HG03558 (cell line): ENCODE results near the gene DRD1.
"Not testable (repeated sequence)": the region's sequence is repeated elsewhere in the genome, so short reads cannot be mapped to it uniquely, and the experiment has no call there.

ENCODE experiments used
- ATAC-seq: cut with Tn5 transposase; IDR thresholded peaks from one replicate; pipeline ENCODE4 v1.9.1; 2021; ENCODE audit warnings: moderate number of reproducible peaks; ENCODE audit not compliant: unreplicated experiment; ENCODE audit errors: extremely low read depth

Gene DRD1

GRCh38 chr5:175468892-175469291, 24.9 kb upstream of the DRD1 start:
- no peak for ATAC-seq

DNA sequence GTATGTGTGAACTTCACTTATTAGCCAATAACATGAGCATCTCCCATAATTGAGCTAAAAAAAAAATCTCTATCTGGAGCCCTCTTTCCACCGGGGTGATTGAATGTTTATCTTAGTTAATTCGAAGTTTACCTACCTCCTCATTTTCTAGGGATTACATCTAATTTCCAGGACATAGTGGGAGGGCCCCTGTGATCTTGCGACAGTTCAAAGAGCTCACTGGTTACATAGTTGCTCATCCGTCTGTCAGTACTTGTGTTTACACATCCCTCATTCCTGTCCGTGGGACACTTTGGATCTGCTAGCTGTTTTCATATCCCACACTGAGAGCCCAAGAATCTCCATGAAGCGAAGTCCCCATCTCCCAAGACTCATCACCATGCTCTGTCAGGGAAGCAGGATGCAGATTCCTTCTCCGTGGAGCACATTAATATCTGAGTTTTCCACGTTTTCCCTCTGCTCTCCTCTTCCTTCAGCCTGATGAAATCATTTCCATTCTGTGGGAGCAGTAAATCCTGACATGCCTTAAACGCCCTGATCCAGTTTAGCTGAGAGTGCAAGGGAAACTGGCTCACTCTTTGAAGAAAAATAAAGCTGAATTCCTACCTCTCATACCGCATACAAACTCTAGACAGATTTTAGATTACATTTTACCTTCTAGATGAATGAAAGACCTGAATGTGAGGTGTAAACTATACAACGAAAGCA, 24.2 kb upstream of the DRD1 start:
- ATAC-seq = no peak

- ATAC-seq = no peak
These were observed 22.8 kb upstream of the DRD1 start for GRCh38 chr5:175466700-175467318.

- ATAC-seq = no peak
These were observed 21.3 kb upstream of the DRD1 start for GRCh38 chr5:175465282-175465681.

GRCh38 chr5:175464942-175465233, 20.9 kb upstream of the DRD1 start:
- no peak for ATAC-seq

DNA sequence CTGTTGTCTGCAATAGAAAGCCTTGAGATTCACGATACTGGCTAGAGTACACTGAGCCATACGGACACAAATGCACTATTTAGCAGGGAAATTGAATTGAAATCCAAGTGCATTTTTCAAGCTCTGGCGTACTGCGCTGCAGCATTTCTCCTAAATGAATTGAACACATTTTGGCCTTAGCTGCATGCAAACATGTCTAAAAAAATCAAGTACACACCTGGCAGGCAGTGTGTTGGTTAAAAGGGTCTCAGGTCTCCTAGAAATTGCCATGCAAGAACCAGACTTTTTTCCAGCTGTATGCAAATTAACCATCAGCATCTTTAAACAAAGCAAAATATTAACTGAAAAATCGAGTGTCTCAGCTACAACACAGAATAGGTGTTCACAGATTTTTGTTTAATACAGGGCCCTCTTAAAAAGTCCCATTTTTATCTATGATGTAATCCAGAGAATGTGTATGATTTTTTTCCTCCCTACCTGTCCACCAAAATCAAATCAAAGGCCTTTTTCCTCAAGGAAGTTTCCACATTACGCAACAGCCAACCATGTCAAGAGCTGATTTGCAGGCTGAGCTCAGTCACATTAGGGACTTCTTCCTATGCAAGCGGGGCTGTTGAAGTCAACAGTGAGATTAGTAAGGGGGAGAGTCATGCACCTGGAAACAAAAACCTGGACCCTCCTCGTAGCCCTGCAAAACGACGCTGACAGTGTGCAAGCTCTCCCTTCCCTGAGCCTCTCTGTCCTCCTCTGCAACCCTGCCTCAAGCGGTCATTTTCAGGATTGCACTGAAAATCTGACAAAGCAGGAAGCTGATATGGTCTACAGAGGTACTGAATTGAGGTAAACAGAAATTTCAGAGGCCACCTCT, 20.3 kb upstream of the DRD1 start:
- peak; percentile 92 for ATAC-seq

DNA sequence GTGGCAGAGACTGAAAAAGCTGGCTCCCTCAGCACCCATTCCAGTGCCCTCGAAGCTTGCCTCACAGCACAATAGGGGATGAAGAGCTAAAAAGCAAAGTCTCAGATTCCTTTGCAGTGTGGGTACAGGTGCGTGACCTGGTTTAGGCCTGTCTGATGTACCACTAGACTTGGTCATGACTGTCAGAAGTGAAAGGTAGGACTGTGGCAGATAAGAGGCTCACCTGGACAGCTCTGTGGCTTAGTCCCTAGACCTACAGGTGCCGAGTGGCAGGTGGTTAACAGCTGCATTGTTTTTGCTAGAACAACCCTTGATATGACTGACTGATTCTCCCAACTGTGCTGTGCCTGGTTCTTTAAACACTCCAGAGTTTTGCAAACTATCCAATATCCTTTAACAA, 19.7 kb upstream of the DRD1 start:
- no peak for ATAC-seq

DNA sequence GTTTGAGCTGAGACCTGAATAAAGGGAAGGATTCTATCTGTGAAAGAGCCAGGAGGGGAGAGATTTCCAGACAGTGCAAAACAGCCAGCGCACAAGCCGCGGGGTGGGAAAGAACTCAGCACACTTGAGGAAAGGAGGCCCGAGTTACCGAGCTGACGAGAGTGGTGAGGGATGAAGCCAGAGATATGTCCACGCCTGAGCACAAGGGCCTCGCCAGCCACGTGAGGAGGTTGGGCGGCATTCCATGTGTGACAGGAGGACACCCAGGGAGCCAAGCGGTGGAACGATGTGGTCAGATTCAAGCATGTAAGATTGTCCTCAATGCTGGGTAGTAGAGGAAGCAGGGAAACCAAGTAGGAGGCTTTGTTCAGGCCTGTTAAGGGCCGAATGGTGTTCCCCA, 17.4 kb upstream of the DRD1 start:
- ATAC-seq = no peak

GRCh38 chr5:175460552-175460951, 16.6 kb upstream of the DRD1 start:
- no peak for ATAC-seq

DNA sequence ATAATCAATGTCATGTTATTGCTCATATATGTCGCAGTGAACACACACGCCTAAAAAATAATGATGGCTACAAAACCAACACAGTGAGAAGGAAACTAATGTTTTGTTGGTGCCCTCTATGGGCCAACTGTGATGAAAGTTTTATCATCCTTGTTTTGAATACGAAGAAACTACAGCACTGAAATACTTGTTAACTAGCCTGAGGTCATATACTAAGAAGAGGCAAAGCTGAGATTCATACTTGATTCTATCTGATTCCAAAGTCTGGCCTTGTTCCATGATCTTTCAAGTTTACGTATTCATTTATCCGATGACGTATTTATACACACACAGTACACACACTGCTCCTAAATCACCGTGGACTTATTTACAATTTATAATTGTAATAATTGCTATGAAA, 16.1 kb upstream of the DRD1 start:
- ATAC-seq = no peak

- ATAC-seq = peak; percentile 89
These were observed 13.5 kb upstream of the DRD1 start for GRCh38 chr5:175457466-175457865.

DNA sequence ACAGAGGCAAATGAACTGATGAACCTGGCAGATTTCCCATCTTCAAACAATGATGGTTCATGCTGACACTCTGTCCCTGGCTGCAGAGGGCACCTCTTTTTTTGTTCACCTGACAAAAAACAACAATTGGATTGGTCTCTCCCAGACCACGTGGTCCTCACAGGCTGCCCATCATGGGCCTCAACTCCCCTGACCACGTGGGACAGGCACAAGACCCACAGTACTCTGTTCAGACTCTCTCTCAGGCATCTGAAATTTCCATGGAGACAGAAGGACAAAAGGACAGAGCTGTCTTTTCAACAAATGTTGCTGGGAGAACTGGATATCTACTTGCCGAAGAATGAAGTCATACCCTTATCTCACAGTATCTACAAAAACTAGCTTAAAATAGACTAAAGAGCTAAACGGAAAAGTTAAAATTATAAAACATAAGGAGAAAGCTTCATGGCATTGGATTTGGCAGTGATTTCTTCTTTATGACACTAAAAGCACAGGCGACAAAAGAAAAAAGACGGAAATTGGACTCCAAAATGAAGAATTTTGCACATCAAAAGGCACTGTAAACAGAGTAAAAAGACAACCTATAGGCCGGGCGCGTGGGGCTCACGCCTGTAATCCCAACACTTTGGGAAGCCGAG, 12.2 kb upstream of the DRD1 start:
- no peak for ATAC-seq

DNA sequence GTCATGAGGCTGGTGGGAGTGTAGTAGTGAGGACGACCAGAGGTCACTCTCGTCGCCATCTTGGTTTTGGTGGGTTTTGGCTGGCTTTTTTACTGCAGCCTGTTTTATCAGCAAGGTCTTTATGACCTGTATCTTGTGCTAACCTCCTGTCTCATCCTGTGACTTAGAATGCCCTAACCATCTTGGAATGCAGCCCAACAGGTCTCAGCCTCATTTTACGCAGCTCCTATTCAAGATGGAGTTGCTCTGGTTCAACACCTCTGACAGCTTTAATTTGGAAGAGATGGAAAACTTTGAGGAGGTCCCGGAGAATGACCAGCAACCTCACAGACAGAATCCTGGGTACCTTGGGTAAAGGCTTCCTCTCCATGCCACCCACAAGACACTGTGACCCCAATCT, 10.4 kb upstream of the DRD1 start:
- not testable (repeated sequence) for ATAC-seq

- no peak for ATAC-seq
These were observed 8.2 kb upstream of the DRD1 start for GRCh38 chr5:175452166-175452565.

DNA sequence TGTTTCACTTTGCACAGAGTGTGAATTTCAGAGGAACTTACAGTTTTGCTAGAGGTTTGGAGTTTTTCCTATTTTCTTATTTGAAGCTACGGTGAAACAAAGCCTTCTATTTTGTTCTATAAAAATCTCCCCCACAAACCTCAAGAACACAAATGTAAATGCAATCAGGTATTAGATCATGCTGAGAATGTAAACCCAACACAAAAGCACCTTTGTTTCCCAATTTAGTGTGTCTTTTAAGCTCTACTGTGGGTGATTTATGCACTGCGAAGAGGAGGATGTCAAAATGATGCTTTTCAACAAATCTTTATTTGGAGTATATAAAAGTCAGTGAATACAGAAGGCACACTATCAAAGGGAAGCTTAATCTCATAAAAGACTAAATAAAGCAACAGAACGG, 4.3 kb upstream of the DRD1 start:
- ATAC-seq = no peak

- ATAC-seq = no peak
These were observed 3.6 kb upstream of the DRD1 start for GRCh38 chr5:175447571-175447970.

GRCh38 chr5:175446378-175446777, 2.4 kb upstream of the DRD1 start:
- ATAC-seq = not testable (repeated sequence)

DNA sequence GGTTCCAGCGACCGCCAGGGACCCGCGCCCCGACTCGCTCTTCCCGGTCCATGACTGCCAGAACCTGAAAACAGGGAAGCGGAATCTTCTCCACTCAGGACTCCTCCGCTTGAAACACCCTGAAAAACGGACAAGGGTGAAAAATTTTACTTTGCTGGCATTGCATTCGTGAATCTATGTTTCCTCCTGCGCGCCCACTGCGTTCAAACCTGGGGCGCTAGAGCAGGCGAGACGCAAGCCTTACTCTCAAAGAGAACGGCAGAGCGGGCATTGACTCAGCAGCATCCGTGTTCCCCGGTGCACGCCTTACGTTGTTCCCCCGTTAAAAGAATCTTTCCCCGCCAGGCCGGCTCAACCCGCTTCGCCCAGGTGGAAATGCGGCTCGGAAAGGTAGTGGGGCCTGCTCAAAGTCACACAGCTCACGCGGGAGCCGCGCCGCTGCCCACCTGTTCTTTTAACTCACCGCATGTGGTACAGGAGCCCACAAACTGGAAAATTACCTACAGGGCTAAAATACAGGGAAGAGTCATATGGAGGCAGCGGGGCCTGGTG, 999 bp upstream of the DRD1 start:
- no peak for ATAC-seq

DNA sequence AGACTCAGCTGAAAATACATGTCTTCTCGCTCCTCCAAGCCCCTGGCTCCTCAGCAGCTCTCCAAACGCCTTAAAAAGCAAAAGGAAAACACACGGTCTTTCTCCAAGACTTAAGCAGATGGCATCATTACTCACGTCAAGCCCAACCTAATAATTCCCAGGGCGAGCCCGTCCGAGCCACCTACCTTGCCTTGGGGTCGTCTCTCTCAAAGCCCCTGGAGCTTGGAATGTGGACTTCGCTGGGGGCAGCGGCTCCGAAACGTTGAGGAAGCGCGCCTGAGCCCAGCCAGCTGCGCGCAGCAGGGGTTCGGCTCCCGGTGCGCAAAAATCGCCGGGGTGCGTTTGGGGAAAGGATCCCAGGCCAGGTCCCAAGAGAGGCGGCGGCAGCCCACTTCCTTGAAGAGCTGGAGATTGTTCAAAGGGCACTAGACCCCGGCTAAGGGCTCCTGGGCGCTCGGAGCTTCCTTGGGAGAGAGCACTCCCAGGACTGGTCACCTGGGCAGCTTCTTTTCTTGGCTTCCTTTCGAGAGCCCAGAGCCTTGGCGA, 395 bp downstream of the DRD1 start:
- ATAC-seq = no peak

DNA sequence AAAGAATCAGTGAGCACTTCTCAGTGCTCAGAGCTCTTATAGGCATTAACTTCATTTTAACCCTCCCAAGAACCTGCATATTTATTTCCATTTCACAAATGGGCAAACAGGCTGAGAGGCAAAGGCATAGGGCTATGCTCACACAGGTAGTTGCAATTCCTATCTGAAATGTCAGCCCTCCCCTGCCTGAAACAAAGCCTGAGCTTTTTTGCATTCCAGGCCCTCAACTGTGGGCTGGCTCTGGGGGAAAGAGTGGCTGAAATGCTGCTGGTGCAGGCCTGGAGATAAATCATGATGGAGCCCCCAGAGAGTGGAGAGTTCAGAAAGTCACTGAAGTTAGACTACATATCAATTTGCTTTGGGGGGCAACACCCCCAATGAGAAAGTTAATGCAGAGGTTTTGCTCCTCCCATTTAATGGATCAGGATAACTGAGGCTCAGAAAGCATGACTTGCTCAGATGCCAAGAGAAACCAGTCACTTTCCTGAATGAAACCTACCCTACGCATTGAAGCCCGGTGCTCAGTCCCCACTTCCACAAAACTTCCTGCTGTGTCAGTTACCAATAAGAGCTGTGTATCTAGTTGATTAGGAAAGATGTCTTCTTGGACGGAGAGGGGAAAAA, 5.6 kb downstream of the DRD1 start:
- no peak for ATAC-seq
